ENCODE measurements around the gene MAST2.

The MAST2 gene

GRCh38 chr1:45793942-45794604 is 9.3 kb upstream of the MAST2 start:
- DNase-seq (ENCODE audit: insufficient read length) (no peak), FAIRE-seq (peak; percentile 88)
- TF ChIP-seq TAF1 (IDR thresholded peaks at IDR 0.05; ENCODE audit: borderline replicate concordance, low read depth, low read length) (no peak), POLR2A (IDR thresholded peaks at IDR 0.05; ENCODE audit: low read depth, low read length) (no peak), POLR2AphosphoS5 (IDR thresholded peaks at IDR 0.05; ENCODE audit: low read depth, low read length) (no peak)

GRCh38 chr1:45796381-45796780 is 7.0 kb upstream of the MAST2 start:
- FAIRE-seq (no peak), DNase-seq (ENCODE audit: insufficient read length) (no peak)
- TF ChIP-seq TAF1 (IDR thresholded peaks at IDR 0.05; ENCODE audit: borderline replicate concordance, low read depth, low read length) = no peak
- no peak for TF ChIP-seq POLR2AphosphoS5 (IDR thresholded peaks at IDR 0.05; ENCODE audit: low read depth, low read length)
- TF ChIP-seq POLR2A (IDR thresholded peaks at IDR 0.05; ENCODE audit: low read depth, low read length) = no peak

- TF ChIP-seq POLR2AphosphoS5 (IDR thresholded peaks at IDR 0.05; ENCODE audit: low read depth, low read length) (no peak), TAF1 (IDR thresholded peaks at IDR 0.05; ENCODE audit: borderline replicate concordance, low read depth, low read length) (no peak), POLR2A (IDR thresholded peaks at IDR 0.05; ENCODE audit: low read depth, low read length) (no peak)
- no peak for FAIRE-seq
- no peak for DNase-seq (ENCODE audit: insufficient read length)
These were observed 6.5 kb upstream of the MAST2 start for GRCh38 chr1:45796946-45797345.

GRCh38 chr1:45800899-45801298 is 2.5 kb upstream of the MAST2 start:
- no peak for DNase-seq (ENCODE audit: insufficient read length)
- TF ChIP-seq TAF1 (IDR thresholded peaks at IDR 0.05; ENCODE audit: borderline replicate concordance, low read depth, low read length) (no peak), POLR2AphosphoS5 (IDR thresholded peaks at IDR 0.05; ENCODE audit: low read depth, low read length) (no peak), POLR2A (IDR thresholded peaks at IDR 0.05; ENCODE audit: low read depth, low read length) (no peak)
- FAIRE-seq = no peak

- peak; percentile 41 for DNase-seq (ENCODE audit: insufficient read length)
- TF ChIP-seq TAF1 (IDR thresholded peaks at IDR 0.05; ENCODE audit: borderline replicate concordance, low read depth, low read length) (no peak), POLR2A (IDR thresholded peaks at IDR 0.05; ENCODE audit: low read depth, low read length) (no peak), POLR2AphosphoS5 (IDR thresholded peaks at IDR 0.05; ENCODE audit: low read depth, low read length) (no peak)
- FAIRE-seq = peak; percentile 62
These were observed 791 bp upstream of the MAST2 start for GRCh38 chr1:45802343-45803298.

GRCh38 chr1:45803781-45804668 is 613 bp downstream of the MAST2 start:
- peak; percentile 36 for FAIRE-seq
- DNase-seq (ENCODE audit: insufficient read length) = peak; percentile 32

- FAIRE-seq = no peak
- TF ChIP-seq TAF1 (IDR thresholded peaks at IDR 0.05; ENCODE audit: borderline replicate concordance, low read depth, low read length) = no peak
- TF ChIP-seq POLR2AphosphoS5 (IDR thresholded peaks at IDR 0.05; ENCODE audit: low read depth, low read length) = no peak
- TF ChIP-seq POLR2A (IDR thresholded peaks at IDR 0.05; ENCODE audit: low read depth, low read length) = no peak
- no peak for DNase-seq (ENCODE audit: insufficient read length)
These were observed 1.2 kb downstream of the MAST2 start for GRCh38 chr1:45804669-45804969.

- TF ChIP-seq POLR2AphosphoS5 (IDR thresholded peaks at IDR 0.05; ENCODE audit: low read depth, low read length) (no peak), TAF1 (IDR thresholded peaks at IDR 0.05; ENCODE audit: borderline replicate concordance, low read depth, low read length) (no peak), POLR2A (IDR thresholded peaks at IDR 0.05; ENCODE audit: low read depth, low read length) (no peak)
- FAIRE-seq (no peak), DNase-seq (ENCODE audit: insufficient read length) (no peak)
These were observed 2.7 kb downstream of the MAST2 start for GRCh38 chr1:45806129-45806528.

- FAIRE-seq (no peak), DNase-seq (ENCODE audit: insufficient read length) (no peak)
These were observed 6.3 kb downstream of the MAST2 start for GRCh38 chr1:45809761-45810160.

GRCh38 chr1:45814776-45815175 is 11.4 kb downstream of the MAST2 start:
- TF ChIP-seq POLR2AphosphoS5 (IDR thresholded peaks at IDR 0.05; ENCODE audit: low read depth, low read length) (no peak), POLR2A (IDR thresholded peaks at IDR 0.05; ENCODE audit: low read depth, low read length) (no peak), TAF1 (IDR thresholded peaks at IDR 0.05; ENCODE audit: borderline replicate concordance, low read depth, low read length) (no peak)
- DNase-seq (ENCODE audit: insufficient read length) (no peak), FAIRE-seq (no peak)

More at GRCh38 chr1:45809761-45810160, 6.3 kb downstream of the MAST2 start:
- TF ChIP-seq POLR2AphosphoS5 (IDR thresholded peaks at IDR 0.05; ENCODE audit: low read depth, low read length) (no peak), TAF1 (IDR thresholded peaks at IDR 0.05; ENCODE audit: borderline replicate concordance, low read depth, low read length) (no peak), POLR2A (IDR thresholded peaks at IDR 0.05; ENCODE audit: low read depth, low read length) (no peak)
